MM.1S (cell line): ENCODE measurements around the gene ZC2HC1B.

Experiments
- DNase-seq: peaks from one replicate; pipeline ENCODE4 v3.0.0-alpha.2; 2015
- H2AFZ ChIP-seq: fragments of 300-600 bp; sonication (generic); 2 replicates; pipeline ENCODE4 v1.6.0; 2016; ENCODE audit warnings: antibody characterized with exemption, low read length
- H3F3A ChIP-seq: fragments of 300-600 bp; sonication (generic); 2 replicates; pipeline ENCODE4 v1.6.1; 2016; ENCODE audit warnings: mild to moderate bottlenecking, antibody characterized with exemption, low read length, moderate library complexity, mixed read lengths; ENCODE audit not compliant: insufficient read depth
- H3K27ac ChIP-seq: fragments of 300-600 bp; sonication (generic); 2 replicates; pipeline ENCODE4 v1.5.1; 2016; ENCODE audit warnings: mild to moderate bottlenecking, low read length
- H3K27me3 ChIP-seq: fragments of 300-600 bp; sonication (generic); replicated peaks from 2 replicates; pipeline ENCODE4 v1.6.0; 2016; ENCODE audit warnings: low read length; ENCODE audit not compliant: insufficient read depth
- H3K36me3 ChIP-seq: fragments of 300-600 bp; sonication (generic); replicated peaks from 2 replicates; pipeline ENCODE4 v1.6.1; 2016; ENCODE audit warnings: mild to moderate bottlenecking, low read length, mixed read lengths; ENCODE audit not compliant: insufficient read depth
- H3K4me1 ChIP-seq: fragments of 300-600 bp; sonication (generic); 2 replicates; pipeline ENCODE4 v1.6.1; 2016; ENCODE audit warnings: low read length, mixed read lengths
- H3K4me2 ChIP-seq: fragments of 300-600 bp; sonication (generic); 2 replicates; pipeline ENCODE4 v1.6.0; 2016; ENCODE audit warnings: low read depth, low read length
- H3K4me3 ChIP-seq: fragments of 300-600 bp; sonication (generic); 2 replicates; pipeline ENCODE4 v1.5.1; 2016; ENCODE audit warnings: low read length, mixed read lengths
- H3K79me2 ChIP-seq: fragments of 300-600 bp; sonication (generic); 2 replicates; pipeline ENCODE4 v1.6.1; 2016; ENCODE audit warnings: mixed run types, low read length, mixed read lengths
- H3K9ac ChIP-seq: fragments of 300-600 bp; sonication (generic); 2 replicates; pipeline ENCODE4 v1.6.1; 2016; ENCODE audit warnings: low read length, mixed read lengths
- H3K9me2 ChIP-seq: fragments of 300-600 bp; sonication (generic); replicated peaks from 2 replicates; pipeline ENCODE4 v1.6.1; 2016; ENCODE audit warnings: mild to moderate bottlenecking, low read length, mixed read lengths; ENCODE audit not compliant: insufficient read depth
- H3K9me3 ChIP-seq: fragments of 300-600 bp; sonication (generic); replicated peaks from 2 replicates; pipeline ENCODE4 v1.6.1; 2016; ENCODE audit warnings: mild to moderate bottlenecking, low read length, mixed read lengths; ENCODE audit not compliant: insufficient read depth
- H4K20me1 ChIP-seq: fragments of 300-600 bp; sonication (generic); 2 replicates; pipeline ENCODE4 v1.6.1; 2016; ENCODE audit warnings: mild to moderate bottlenecking, low read length, moderate library complexity, mixed read lengths; ENCODE audit not compliant: insufficient read depth
- CTCF ChIP-seq: fragments of 300-600 bp; sonication (generic); IDR thresholded peaks from 2 replicates; pipeline ENCODE4 v1.5.1; 2016; ENCODE audit warnings: antibody characterized with exemption, low read length, mixed read lengths
- EZH2 ChIP-seq: fragments of 300-600 bp; sonication (generic); optimal IDR thresholded peaks from 2 replicates; pipeline ENCODE3; 2017; ENCODE audit warnings: low read depth, mild to moderate bottlenecking, antibody characterized with exemption, low read length, mixed read lengths
- EZH2phosphoT487 ChIP-seq: fragments of 300-600 bp; sonication (generic); IDR thresholded peaks from 2 replicates; pipeline ENCODE4 v1.6.1; 2018; ENCODE audit warnings: antibody characterized with exemption, low read length

The ZC2HC1B gene

GRCh38 chr6:143959927-143960326 lies 95.7 kb downstream of the ZC2HC1B start:
- no peak overlapping the region for H3K9ac ChIP-seq
- no peaks in the 10 kb centered on the region for H4K20me1 ChIP-seq
- H3K9me3 ChIP-seq = no peaks in the 10 kb centered on the region
- no peaks in the 10 kb centered on the region for H3K36me3 ChIP-seq
- no peak for TF ChIP-seq EZH2
- no peak for TF ChIP-seq CTCF
- TF ChIP-seq EZH2phosphoT487 = no peak
- no peaks in the 10 kb centered on the region for H3K9me2 ChIP-seq
- no peak overlapping the region for H2AFZ ChIP-seq
- H3F3A ChIP-seq = no peaks in the 10 kb centered on the region
- H3K4me3 ChIP-seq = no peak overlapping the region
- H3K4me1 ChIP-seq = no peaks in the 10 kb centered on the region
- no peaks in the 10 kb centered on the region for H3K79me2 ChIP-seq
- DNase-seq = no peak
- H3K27ac ChIP-seq = no peak overlapping the region
- no peaks in the 10 kb centered on the region for H3K27me3 ChIP-seq
- H3K4me2 ChIP-seq = no peak overlapping the region

GRCh38 chr6:143961066-143961465 lies 96.8 kb downstream of the ZC2HC1B start:
- H3K9me2 ChIP-seq = no peaks in the 10 kb centered on the region
- H3K4me2 ChIP-seq = no peak overlapping the region
- H4K20me1 ChIP-seq = no peaks in the 10 kb centered on the region
- no peak overlapping the region for H3K9ac ChIP-seq
- H3K9me3 ChIP-seq = no peaks in the 10 kb centered on the region
- no peaks in the 10 kb centered on the region for H3K36me3 ChIP-seq
- no peaks in the 10 kb centered on the region for H3K4me1 ChIP-seq
- no peak overlapping the region for H2AFZ ChIP-seq
- DNase-seq = no peak
- H3F3A ChIP-seq = no peaks in the 10 kb centered on the region
- H3K27ac ChIP-seq = no peak overlapping the region
- H3K4me3 ChIP-seq = no peak overlapping the region
- no peaks in the 10 kb centered on the region for H3K27me3 ChIP-seq
- TF ChIP-seq EZH2 (no peak), CTCF (no peak), EZH2phosphoT487 (no peak)
- H3K79me2 ChIP-seq = no peaks in the 10 kb centered on the region

- no peak for DNase-seq
- H3K27me3 ChIP-seq = no peaks in the 10 kb centered on the region
- H3K4me3 ChIP-seq = no peak overlapping the region
- no peaks in the 10 kb centered on the region for H3K4me1 ChIP-seq
- H3K9ac ChIP-seq = no peak overlapping the region
- H2AFZ ChIP-seq = no peak overlapping the region
- no peaks in the 10 kb centered on the region for H3F3A ChIP-seq
- no peaks in the 10 kb centered on the region for H4K20me1 ChIP-seq
- H3K9me3 ChIP-seq = no peaks in the 10 kb centered on the region
- no peak overlapping the region for H3K27ac ChIP-seq
- H3K4me2 ChIP-seq = no peak overlapping the region
- no peaks in the 10 kb centered on the region for H3K79me2 ChIP-seq
- no peaks in the 10 kb centered on the region for H3K36me3 ChIP-seq
- H3K9me2 ChIP-seq = no peaks in the 10 kb centered on the region
- TF ChIP-seq CTCF = no peak
- TF ChIP-seq EZH2phosphoT487 = no peak
- no peak for TF ChIP-seq EZH2
Measured at GRCh38 chr6:143961886-143962878, 97.9 kb downstream of the ZC2HC1B start.
